ENCODE data around the gene SRSF2. TPM values are rescaled to one million over a fixed set of nuclear protein-coding genes. Genes with fewer than 3 reads are reported as not detected.

The SRSF2 gene
- total and polyA plus RNA-seq, 9 of the 15 experiments (the other 6 are each of a cell fraction or from before 2014, with no cell fraction given), result 161 to 583 (median 393) TPM

DNA sequence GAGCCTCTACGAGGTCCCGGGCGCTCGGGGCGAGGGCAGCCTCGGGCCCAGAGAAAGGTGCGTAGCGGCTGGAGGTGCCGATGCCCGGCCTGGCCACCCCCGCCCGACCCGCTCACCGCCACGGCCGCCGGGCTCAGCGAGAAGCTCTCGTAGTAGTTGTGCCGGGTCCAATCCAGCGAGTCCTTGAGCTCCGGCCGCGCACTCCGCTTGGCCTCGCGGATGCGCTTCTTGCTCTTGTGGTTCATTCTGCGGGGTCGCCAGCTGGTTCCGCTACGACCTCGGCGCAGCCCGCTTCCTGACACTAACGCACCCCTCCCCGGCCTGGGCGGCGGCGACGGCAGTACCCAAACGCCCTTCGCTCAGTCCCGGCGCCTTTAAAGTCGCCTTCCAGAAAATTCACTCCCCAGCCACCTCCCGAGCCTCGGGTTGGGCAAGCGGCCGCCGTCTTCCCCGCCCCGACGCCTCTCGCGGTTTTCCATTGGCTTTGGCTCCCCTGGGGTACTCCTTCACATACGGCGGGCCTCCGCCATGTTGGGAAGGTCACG, 10.8 kb downstream of the SRSF2 start, which contains the start of gene JMJD6 (continued):
- TF ChIP-seq, protein P1, sequence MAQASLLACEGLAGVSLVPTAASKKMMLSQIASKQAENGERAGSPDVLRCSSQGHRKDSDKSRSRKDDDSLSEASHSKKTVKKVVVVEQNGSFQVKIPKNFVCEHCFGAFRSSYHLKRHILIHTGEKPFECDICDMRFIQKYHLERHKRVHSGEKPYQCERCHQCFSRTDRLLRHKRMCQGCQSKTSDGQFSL (CRISPR knock-in tag; IDR thresholded peaks at IDR 0.05), result no peak
- TF ChIP-seq, protein P1 (tag; IDR thresholded peaks at IDR 0.05), result no peak
- TF ChIP-seq ZNF696 (CRISPR knock-in tag; conservative IDR thresholded peaks at IDR 0.05) (no peak), SRSF3 (IDR thresholded peaks at IDR 0.05; ENCODE audit: insufficient read depth, low read length) (0 out of 2 replicates have a peak, but pooled peaks have one; percentile 63), SMAD1 (IDR thresholded peaks at IDR 0.05; ENCODE audit: low read depth, low read length, partially characterized antibody) (peak; percentile 0), EGR1 (conservative IDR thresholded peaks at IDR 0.05) (peak; percentile 38), CTCF (IDR thresholded peaks at IDR 0.05 in 2 of 3, conservative IDR thresholded peaks at IDR 0.05 in 1 of 3; ENCODE audit: insufficient read depth in 2 of 3, low read depth in 1 of 3, low read length in 3 of 3) (no peak), FOXA3 (CRISPR knock-in tag; conservative IDR thresholded peaks at IDR 0.05 in 1 of 2, IDR thresholded peaks at IDR 0.05 in 1 of 2) (no peak), ETV5 (CRISPR knock-in tag; IDR thresholded peaks at IDR 0.05; ENCODE audit: low read depth) (peak; percentile 58; the same call in 1 of the 2 replicates), GTF2F1 (IDR thresholded peaks at IDR 0.05; ENCODE audit: low read depth, low read length) (no peak), HMG20B (CRISPR knock-in tag; IDR thresholded peaks at IDR 0.05) (no peak), CAMTA2 (CRISPR knock-in tag; conservative IDR thresholded peaks at IDR 0.05) (no peak), NKRF (IDR thresholded peaks at IDR 0.05; ENCODE audit: borderline replicate concordance) (peak; percentile 54; the same call in 1 of the 2 replicates), CREBBP (IDR thresholded peaks at IDR 0.05; ENCODE audit: low read depth, low read length) (no peak), FOXK2 (conservative IDR thresholded peaks at IDR 0.05 in 1 of 2, IDR thresholded peaks at IDR 0.05 in 1 of 2; ENCODE audit: low read depth in 2 of 2) (no peak), STAG1 (CRISPR knock-in tag; IDR thresholded peaks at IDR 0.05; ENCODE audit: borderline replicate concordance) (no peak)
- TF ChIP-seq, protein P2, sequence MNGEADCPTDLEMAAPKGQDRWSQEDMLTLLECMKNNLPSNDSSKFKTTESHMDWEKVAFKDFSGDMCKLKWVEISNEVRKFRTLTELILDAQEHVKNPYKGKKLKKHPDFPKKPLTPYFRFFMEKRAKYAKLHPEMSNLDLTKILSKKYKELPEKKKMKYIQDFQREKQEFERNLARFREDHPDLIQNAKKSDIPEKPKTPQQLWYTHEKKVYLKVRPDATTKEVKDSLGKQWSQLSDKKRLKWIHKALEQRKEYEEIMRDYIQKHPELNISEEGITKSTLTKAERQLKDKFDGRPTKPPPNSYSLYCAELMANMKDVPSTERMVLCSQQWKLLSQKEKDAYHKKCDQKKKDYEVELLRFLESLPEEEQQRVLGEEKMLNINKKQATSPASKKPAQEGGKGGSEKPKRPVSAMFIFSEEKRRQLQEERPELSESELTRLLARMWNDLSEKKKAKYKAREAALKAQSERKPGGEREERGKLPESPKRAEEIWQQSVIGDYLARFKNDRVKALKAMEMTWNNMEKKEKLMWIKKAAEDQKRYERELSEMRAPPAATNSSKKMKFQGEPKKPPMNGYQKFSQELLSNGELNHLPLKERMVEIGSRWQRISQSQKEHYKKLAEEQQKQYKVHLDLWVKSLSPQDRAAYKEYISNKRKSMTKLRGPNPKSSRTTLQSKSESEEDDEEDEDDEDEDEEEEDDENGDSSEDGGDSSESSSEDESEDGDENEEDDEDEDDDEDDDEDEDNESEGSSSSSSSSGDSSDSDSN (IDR thresholded peaks at IDR 0.05; ENCODE audit: borderline replicate concordance in 1 of 2, low read depth in 2 of 2, low read length in 2 of 2), result no peak
- TF ChIP-seq, protein P3, sequence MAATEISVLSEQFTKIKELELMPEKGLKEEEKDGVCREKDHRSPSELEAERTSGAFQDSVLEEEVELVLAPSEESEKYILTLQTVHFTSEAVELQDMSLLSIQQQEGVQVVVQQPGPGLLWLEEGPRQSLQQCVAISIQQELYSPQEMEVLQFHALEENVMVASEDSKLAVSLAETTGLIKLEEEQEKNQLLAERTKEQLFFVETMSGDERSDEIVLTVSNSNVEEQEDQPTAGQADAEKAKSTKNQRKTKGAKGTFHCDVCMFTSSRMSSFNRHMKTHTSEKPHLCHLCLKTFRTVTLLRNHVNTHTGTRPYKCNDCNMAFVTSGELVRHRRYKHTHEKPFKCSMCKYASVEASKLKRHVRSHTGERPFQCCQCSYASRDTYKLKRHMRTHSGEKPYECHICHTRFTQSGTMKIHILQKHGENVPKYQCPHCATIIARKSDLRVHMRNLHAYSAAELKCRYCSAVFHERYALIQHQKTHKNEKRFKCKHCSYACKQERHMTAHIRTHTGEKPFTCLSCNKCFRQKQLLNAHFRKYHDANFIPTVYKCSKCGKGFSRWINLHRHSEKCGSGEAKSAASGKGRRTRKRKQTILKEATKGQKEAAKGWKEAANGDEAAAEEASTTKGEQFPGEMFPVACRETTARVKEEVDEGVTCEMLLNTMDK (IDR thresholded peaks at IDR 0.05; ENCODE audit: borderline replicate concordance, insufficient read depth, low read depth, low read length, poor library complexity, severe bottlenecking), result no peak

All from K562 (cell line).